HUES6 (cell line): ENCODE data around the gene SCN9A.

Experiments used
- H3K27ac ChIP-seq: 2 replicates; pipeline ENCODE4 v1.7.0; 2013; ENCODE audit warnings: low read depth, mild to moderate bottlenecking, low read length, inconsistent platforms
- H3K27me3 ChIP-seq: 2 replicates; pipeline ENCODE4 v1.6.1; 2013; ENCODE audit warnings: low read length; ENCODE audit not compliant: control insufficient read depth, insufficient read depth
- H3K36me3 ChIP-seq: 2 replicates; pipeline ENCODE4 v1.6.1; 2013; ENCODE audit warnings: low read length; ENCODE audit not compliant: control insufficient read depth, insufficient read depth
- H3K4me1 ChIP-seq: 2 replicates; pipeline ENCODE4 v1.6.1; 2013; ENCODE audit warnings: low read length; ENCODE audit not compliant: control insufficient read depth, insufficient read depth
- H3K4me3 ChIP-seq: 2 replicates; pipeline ENCODE4 v1.5.1; 2013; ENCODE audit warnings: low read depth, low read length
- H3K9ac ChIP-seq: one replicate; pipeline ENCODE4 v1.6.1; 2013; ENCODE audit warnings: mild to moderate bottlenecking, low read length
- H3K9me3 ChIP-seq: 2 replicates; pipeline ENCODE4 v1.6.1; 2013; ENCODE audit warnings: low read depth, low read length; ENCODE audit not compliant: control insufficient read depth, insufficient read depth

The SCN9A gene

GRCh38 chr2:166404831-166405568 lies 29.3 kb upstream of the SCN9A start:
- Histone ChIP-seq H3K9me3 (no peaks in the 10 kb centered on the region), H3K9ac (no peak overlapping the region), H3K4me1 (no peaks in the 10 kb centered on the region), H3K27ac (no peak overlapping the region), H3K4me3 (no peak overlapping the region), H3K27me3 (no peaks in the 10 kb centered on the region), H3K36me3 (no peaks in the 10 kb centered on the region)

GRCh38 chr2:166394245-166394644 lies 18.5 kb upstream of the SCN9A start:
- Histone ChIP-seq H3K36me3 (no peaks in the 10 kb centered on the region), H3K27me3 (no peaks in the 10 kb centered on the region), H3K27ac (no peak overlapping the region), H3K4me1 (no peaks in the 10 kb centered on the region), H3K4me3 (no peak overlapping the region), H3K9ac (no peak overlapping the region), H3K9me3 (no peaks in the 10 kb centered on the region)

DNA sequence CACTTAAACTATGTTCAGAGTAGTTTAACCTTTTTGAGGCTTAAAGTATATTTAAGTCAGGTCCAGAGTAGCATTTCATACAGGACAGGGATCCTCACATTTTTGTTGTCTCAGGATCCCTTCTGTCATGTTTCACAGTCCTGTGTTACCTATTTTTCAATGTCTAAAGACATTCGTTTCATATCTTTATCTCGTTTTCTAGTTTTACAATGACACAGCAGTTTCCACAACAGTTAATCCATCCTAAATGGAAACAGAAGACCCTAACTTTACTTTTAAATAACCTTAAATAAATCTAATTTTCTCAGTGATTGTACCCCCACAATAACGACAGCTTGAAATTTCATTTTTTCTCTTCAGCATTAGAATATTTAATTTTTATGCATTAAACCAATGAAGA lies 17.3 kb upstream of the SCN9A start:
- Histone ChIP-seq H3K27me3 (no peaks in the 10 kb centered on the region), H3K9me3 (no peaks in the 10 kb centered on the region), H3K36me3 (no peaks in the 10 kb centered on the region), H3K27ac (no peak overlapping the region), H3K4me1 (no peaks in the 10 kb centered on the region), H3K9ac (no peak overlapping the region), H3K4me3 (no peak overlapping the region)

DNA sequence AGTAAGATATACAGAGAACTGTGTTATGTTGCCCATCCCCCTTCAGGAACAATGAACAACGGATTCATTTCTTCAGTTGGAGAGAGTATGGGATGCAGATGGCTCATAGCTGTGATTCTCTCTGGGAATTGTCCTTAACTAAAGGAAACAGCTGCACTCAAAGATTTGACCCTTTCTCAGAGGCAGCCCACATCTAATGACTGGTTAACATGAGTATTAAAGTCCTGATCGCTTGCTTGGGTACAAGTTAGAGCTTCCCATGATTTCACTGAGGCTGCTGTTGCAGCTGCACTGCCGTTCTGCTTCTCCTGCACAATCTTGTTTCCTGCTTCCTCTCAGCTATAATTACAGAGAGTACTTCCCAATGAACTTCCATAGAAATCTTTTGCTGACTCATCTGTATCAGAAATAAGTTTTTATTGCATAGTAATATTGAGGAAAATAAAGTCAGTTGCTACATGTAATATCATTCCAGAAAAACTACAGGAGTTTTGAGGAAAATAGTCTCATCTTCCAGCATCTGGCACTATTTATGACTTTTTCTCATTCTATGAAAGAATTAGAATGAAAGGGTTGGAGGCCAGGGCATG lies 12.8 kb upstream of the SCN9A start:
- H3K36me3 ChIP-seq, result no peaks in the 10 kb centered on the region
- no peak overlapping the region for H3K4me3 ChIP-seq
- H3K27me3 ChIP-seq, result no peaks in the 10 kb centered on the region
- H3K4me1 ChIP-seq, result no peaks in the 10 kb centered on the region
- no peak overlapping the region for H3K9ac ChIP-seq
- no peaks in the 10 kb centered on the region for H3K9me3 ChIP-seq
- no peak overlapping the region for H3K27ac ChIP-seq

- no peak overlapping the region for H3K9ac ChIP-seq
- no peaks in the 10 kb centered on the region for H3K36me3 ChIP-seq
- no peaks in the 10 kb centered on the region for H3K4me1 ChIP-seq
- H3K27me3 ChIP-seq, result no peaks in the 10 kb centered on the region
- H3K27ac ChIP-seq, result no peak overlapping the region
- no peak overlapping the region for H3K4me3 ChIP-seq
- no peaks in the 10 kb centered on the region for H3K9me3 ChIP-seq
Observed at GRCh38 chr2:166385313-166385712, 9.6 kb upstream of the SCN9A start.

DNA sequence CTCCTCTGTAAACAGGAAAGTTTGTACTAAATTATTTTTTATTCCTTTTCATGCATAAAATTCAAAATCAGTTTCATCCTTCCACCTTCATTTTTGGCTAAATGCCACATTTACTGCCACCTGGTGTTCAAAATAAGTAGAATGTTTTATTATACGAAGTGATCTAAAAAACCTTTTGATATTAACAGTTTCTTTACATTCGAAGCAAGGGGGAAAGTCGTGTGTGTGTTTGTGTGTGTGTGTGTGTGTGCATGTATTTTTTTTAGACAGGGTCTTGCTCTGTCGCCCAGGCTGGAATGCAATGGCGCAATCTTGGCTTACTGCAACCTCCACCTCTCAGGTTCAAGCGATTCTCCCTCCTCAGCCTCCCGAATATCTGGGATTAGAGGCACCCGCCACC lies 9.0 kb upstream of the SCN9A start:
- Histone ChIP-seq H3K27ac (no peak overlapping the region), H3K4me1 (no peaks in the 10 kb centered on the region), H3K36me3 (no peaks in the 10 kb centered on the region), H3K4me3 (no peak overlapping the region), H3K27me3 (no peaks in the 10 kb centered on the region), H3K9ac (no peak overlapping the region), H3K9me3 (no peaks in the 10 kb centered on the region)

- Histone ChIP-seq H3K27me3 (peaks cover 6% of the 10 kb centered on the region; the same call in 1 of the 2 replicates), H3K4me1 (no peaks in the 10 kb centered on the region), H3K36me3 (no peaks in the 10 kb centered on the region), H3K9me3 (no peaks in the 10 kb centered on the region), H3K27ac (no peak overlapping the region), H3K4me3 (no peak overlapping the region), H3K9ac (no peak overlapping the region)
Observed at GRCh38 chr2:166382448-166382847, 6.7 kb upstream of the SCN9A start.

GRCh38 chr2:166380615-166381014 lies 4.9 kb upstream of the SCN9A start:
- no peak overlapping the region for H3K9ac ChIP-seq
- peaks cover 21% of the 10 kb centered on the region for H3K27me3 ChIP-seq

GRCh38 chr2:166376873-166377272 lies 1.1 kb upstream of the SCN9A start:
- Histone ChIP-seq H3K27me3 (peaks cover 25% of the 10 kb centered on the region), H3K4me1 (peaks cover 19% of the 10 kb centered on the region), H3K27ac (no peak overlapping the region), H3K9me3 (no peaks in the 10 kb centered on the region), H3K9ac (no peak overlapping the region), H3K36me3 (no peaks in the 10 kb centered on the region), H3K4me3 (peak overlapping the region; percentile 94)

More at GRCh38 chr2:166380615-166381014, 4.9 kb upstream of the SCN9A start:
- H3K4me3 ChIP-seq, result no peak overlapping the region
- H3K36me3 ChIP-seq, result no peaks in the 10 kb centered on the region
- H3K4me1 ChIP-seq, result peaks cover 5% of the 10 kb centered on the region
- H3K9me3 ChIP-seq, result no peaks in the 10 kb centered on the region
- no peak overlapping the region for H3K27ac ChIP-seq

GRCh38 chr2:166376488-166376828 lies 714 bp upstream of the SCN9A start:
- Histone ChIP-seq H3K4me3 (peak overlapping the region; percentile 94), H3K36me3 (no peaks in the 10 kb centered on the region), H3K9me3 (no peaks in the 10 kb centered on the region), H3K27me3 (peaks cover 25% of the 10 kb centered on the region), H3K4me1 (peaks cover 19% of the 10 kb centered on the region), H3K9ac (no peak overlapping the region), H3K27ac (no peak overlapping the region)

DNA sequence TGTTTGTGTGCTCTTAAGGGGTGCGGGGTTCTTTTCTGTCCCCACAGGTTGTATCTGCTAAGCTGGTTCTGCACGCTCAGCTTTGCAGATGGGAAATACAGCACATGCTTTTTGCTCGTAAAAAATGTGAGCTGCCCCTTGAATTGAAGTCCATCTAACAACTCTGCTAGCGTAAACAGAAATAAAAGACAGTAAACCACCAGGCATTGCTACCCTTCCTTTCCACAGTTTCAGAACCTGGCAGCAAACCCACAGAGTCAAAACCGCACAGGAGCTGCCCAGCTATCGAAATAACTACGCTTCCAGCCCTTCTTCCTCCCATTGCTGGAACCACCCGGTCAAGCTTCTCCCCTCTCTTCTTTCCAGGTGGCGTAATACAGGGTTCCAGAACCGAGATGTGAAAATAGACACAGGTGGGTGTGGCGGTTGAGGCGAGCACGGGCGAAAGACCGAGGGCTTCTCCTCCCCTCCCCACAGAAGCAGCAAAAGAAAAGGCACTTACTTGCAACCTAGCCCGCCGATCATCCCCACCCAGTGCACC lies 479 bp downstream of the SCN9A start:
- H3K9ac ChIP-seq, result no peak overlapping the region

More for the DNA sequence above, 479 bp downstream of the SCN9A start:
- H3K9me3 ChIP-seq, result no peaks in the 10 kb centered on the region
- peak overlapping the region; percentile 94 for H3K4me3 ChIP-seq
- H3K36me3 ChIP-seq, result no peaks in the 10 kb centered on the region
- H3K27me3 ChIP-seq, result peaks cover 25% of the 10 kb centered on the region
- peaks cover 19% of the 10 kb centered on the region for H3K4me1 ChIP-seq
- H3K27ac ChIP-seq, result no peak overlapping the region
